CMK (cell line): ENCODE results near the gene DPP8.
"Not testable (repeated sequence)": the region's sequence is repeated elsewhere in the genome, so short reads cannot be mapped to it uniquely, and the experiment has no call there.

Source experiments
- DNase-seq: peaks from one replicate; pipeline ENCODE4 v3.0.0-alpha.2; 2010; ENCODE audit warnings: low read depth

DPP8 gene

GRCh38 chr15:65516997-65517865 lies at the start of gene DPP8:
Gene DPP8 (minus strand): TSS chr15:65517689. CDS start chr15:65512553, 5,136 bp downstream.
- peak; percentile 78 for DNase-seq

- DNase-seq, result no peak
Measured at GRCh38 chr15:65561934-65562333, 44.4 kb upstream of the DPP8 start.

GRCh38 chr15:65559941-65560340 lies 42.5 kb upstream of the DPP8 start:
- DNase-seq, result no peak

- DNase-seq, result no peak
Measured at GRCh38 chr15:65558997-65559760, 41.7 kb upstream of the DPP8 start.

- DNase-seq, result no peak
Measured at GRCh38 chr15:65558336-65558735, 40.8 kb upstream of the DPP8 start.

GRCh38 chr15:65556622-65557021 lies 39.1 kb upstream of the DPP8 start:
- DNase-seq, result no peak

GRCh38 chr15:65553691-65554090 lies 36.2 kb upstream of the DPP8 start:
- DNase-seq, result no peak

GRCh38 chr15:65552851-65553250 lies 35.4 kb upstream of the DPP8 start:
- not testable (repeated sequence) for DNase-seq

GRCh38 chr15:65551183-65551582 lies 33.7 kb upstream of the DPP8 start:
- no peak for DNase-seq

- DNase-seq, result no peak
Measured at GRCh38 chr15:65550681-65551098, 33.2 kb upstream of the DPP8 start.

- not testable (repeated sequence) for DNase-seq
Measured at GRCh38 chr15:65549288-65549687, 31.8 kb upstream of the DPP8 start.

GRCh38 chr15:65547841-65548240 lies 30.4 kb upstream of the DPP8 start:
- DNase-seq, result no peak

- no peak for DNase-seq
Measured at GRCh38 chr15:65541231-65541820, 23.8 kb upstream of the DPP8 start.

GRCh38 chr15:65540314-65540713 lies 22.8 kb upstream of the DPP8 start:
- no peak for DNase-seq

GRCh38 chr15:65535192-65535591 lies 17.7 kb upstream of the DPP8 start:
- DNase-seq, result no peak

- DNase-seq, result no peak
Measured at GRCh38 chr15:65533057-65533756, 15.7 kb upstream of the DPP8 start.

GRCh38 chr15:65532738-65533051 lies 15.2 kb upstream of the DPP8 start:
- DNase-seq, result no peak

GRCh38 chr15:65530318-65531111 lies 13.0 kb upstream of the DPP8 start, which contains the start of gene HACD3:
Gene HACD3 (plus strand): TSS chr15:65530463. CDS start chr15:65530632, 169 bp downstream.
- peak; percentile 64 for DNase-seq

- no peak for DNase-seq
Measured at GRCh38 chr15:65529762-65530317, 12.4 kb upstream of the DPP8 start.

GRCh38 chr15:65528461-65529060 lies 11.1 kb upstream of the DPP8 start:
- DNase-seq, result no peak

GRCh38 chr15:65525622-65526021 lies 8.1 kb upstream of the DPP8 start:
- DNase-seq, result no peak
